ENCODE results near the gene EPHB1.

- TF ChIP-seq CTCF (IDR thresholded peaks at IDR 0.05; ENCODE audit: insufficient read depth, low read length) (no peak), REST (IDR thresholded peaks at IDR 0.05; ENCODE audit: insufficient replicate concordance, low read depth) (no peak), POLR2AphosphoS5 (IDR thresholded peaks at IDR 0.05; ENCODE audit: low read depth) (no peak)
These were observed 105.4 kb downstream of the EPHB1 start for GRCh38 chr3:134900482-134900881.
